Measurements from ENCODE around the gene ZNF799. TPM values are rescaled to one million over a fixed set of nuclear protein-coding genes. Genes with fewer than 3 reads are reported as not detected.
"Not testable (repeated sequence)": the region's sequence is repeated elsewhere in the genome, so short reads cannot be mapped to it uniquely, and the experiment has no call there.

The ZNF799 gene
- total RNA-seq, 1 experiment from 2014 or later = 3.6 TPM

DNA sequence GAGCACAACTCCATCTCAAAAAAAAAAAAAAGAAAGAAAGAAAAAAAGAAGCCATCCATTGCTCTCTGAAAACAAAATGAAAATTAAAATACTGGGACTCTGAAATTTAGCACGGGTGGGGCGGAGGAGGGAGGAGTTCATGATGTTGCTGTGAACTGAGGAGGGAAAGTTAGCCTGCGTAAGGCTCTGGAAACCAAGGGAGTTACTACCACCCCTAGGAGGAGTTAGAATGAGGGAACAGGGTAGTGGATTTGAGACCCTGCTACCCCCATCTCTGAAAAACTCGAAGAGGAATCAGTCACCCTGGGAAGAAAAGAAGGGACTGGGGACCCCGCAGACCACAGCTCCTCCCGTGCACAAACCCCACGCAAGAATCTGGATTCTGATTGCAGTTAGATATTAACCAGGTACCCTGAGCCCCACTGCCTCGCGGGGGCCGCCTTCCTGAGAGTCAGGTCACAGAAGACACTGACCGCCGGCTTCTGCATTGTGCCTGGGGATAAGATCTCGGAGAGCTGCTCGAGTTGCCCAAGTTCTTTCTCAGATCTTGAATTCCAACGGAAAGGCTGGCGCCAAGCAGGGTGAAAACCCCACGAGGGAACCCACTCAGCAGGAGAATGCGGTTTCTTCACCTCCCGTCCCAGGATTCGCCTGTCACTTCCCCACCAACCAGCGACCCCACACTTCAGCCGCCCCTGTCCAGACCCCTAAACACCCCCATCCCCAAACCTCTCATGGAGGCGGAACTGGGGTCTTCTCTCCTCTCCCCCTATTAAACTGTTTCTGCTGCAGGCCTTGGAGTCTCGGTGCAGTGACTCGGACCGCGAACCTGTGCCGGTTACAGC is 36.5 kb downstream of the ZNF799 start (continued):
- TF ChIP-seq, protein P1, sequence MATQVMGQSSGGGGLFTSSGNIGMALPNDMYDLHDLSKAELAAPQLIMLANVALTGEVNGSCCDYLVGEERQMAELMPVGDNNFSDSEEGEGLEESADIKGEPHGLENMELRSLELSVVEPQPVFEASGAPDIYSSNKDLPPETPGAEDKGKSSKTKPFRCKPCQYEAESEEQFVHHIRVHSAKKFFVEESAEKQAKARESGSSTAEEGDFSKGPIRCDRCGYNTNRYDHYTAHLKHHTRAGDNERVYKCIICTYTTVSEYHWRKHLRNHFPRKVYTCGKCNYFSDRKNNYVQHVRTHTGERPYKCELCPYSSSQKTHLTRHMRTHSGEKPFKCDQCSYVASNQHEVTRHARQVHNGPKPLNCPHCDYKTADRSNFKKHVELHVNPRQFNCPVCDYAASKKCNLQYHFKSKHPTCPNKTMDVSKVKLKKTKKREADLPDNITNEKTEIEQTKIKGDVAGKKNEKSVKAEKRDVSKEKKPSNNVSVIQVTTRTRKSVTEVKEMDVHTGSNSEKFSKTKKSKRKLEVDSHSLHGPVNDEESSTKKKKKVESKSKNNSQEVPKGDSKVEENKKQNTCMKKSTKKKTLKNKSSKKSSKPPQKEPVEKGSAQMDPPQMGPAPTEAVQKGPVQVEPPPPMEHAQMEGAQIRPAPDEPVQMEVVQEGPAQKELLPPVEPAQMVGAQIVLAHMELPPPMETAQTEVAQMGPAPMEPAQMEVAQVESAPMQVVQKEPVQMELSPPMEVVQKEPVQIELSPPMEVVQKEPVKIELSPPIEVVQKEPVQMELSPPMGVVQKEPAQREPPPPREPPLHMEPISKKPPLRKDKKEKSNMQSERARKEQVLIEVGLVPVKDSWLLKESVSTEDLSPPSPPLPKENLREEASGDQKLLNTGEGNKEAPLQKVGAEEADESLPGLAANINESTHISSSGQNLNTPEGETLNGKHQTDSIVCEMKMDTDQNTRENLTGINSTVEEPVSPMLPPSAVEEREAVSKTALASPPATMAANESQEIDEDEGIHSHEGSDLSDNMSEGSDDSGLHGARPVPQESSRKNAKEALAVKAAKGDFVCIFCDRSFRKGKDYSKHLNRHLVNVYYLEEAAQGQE (IDR thresholded peaks at IDR 0.05; ENCODE audit: low read depth) = no peak
- no peak for TF ChIP-seq YY1 (IDR thresholded peaks at IDR 0.05; ENCODE audit: extremely low read depth, insufficient replicate concordance, low read depth, low read length)
- TF ChIP-seq SIN3A (IDR thresholded peaks at IDR 0.05; ENCODE audit: low read depth) = no peak
- TF ChIP-seq ELF1 (IDR thresholded peaks at IDR 0.05; ENCODE audit: borderline replicate concordance, low read depth) = no peak
- no peak for TF ChIP-seq CEBPB (IDR thresholded peaks at IDR 0.05; ENCODE audit: low read depth)
- no peak for TF ChIP-seq SP1 (IDR thresholded peaks at IDR 0.05; ENCODE audit: low read depth)
- no peak for TF ChIP-seq RAD21 (IDR thresholded peaks at IDR 0.05; ENCODE audit: low read depth)
- TF ChIP-seq EZH2 (IDR thresholded peaks at IDR 0.05) = no peak
- no peak for TF ChIP-seq POLR2AphosphoS5 (IDR thresholded peaks at IDR 0.05; ENCODE audit: low read depth, low read length)
- no peak for TF ChIP-seq EZH2phosphoT487 (IDR thresholded peaks at IDR 0.05; ENCODE audit: borderline replicate concordance)
- TF ChIP-seq ZFX (IDR thresholded peaks at IDR 0.05) = no peak
- TF ChIP-seq JUND (IDR thresholded peaks at IDR 0.05) = no peak
- no peak for TF ChIP-seq SRF (IDR thresholded peaks at IDR 0.05; ENCODE audit: low read depth)

DNA sequence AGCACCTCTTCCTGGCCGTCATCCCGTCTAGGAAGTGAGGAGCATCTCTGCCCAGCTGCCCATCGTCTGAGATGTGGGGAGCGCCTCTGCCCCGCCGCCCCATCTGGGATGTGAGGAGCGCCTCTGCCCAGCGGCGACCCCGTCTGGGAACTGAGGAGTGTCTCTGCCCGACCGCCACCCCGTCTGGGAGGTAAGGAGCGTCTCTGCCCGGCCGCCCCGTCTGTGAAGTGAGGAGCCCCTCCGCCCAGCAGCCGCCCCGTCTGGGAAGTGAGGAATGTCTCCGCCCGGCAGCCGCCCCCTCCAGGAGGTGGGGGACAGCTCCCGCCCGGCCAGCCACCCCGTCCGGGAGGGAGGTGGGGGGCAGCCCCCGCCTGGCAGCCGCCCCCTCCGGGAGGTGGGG is 38.8 kb downstream of the ZNF799 start:
- H3K79me2 ChIP-seq (ENCODE audit: insufficient read depth, low read length); H2AFZ ChIP-seq (ENCODE audit: low read depth, low read length, poor library complexity, severe bottlenecking); intact Hi-C loops (cut with micrococcal nuclease); ATAC-seq; H3K9me3 ChIP-seq (ENCODE audit: control insufficient read depth in 1 of 2, insufficient read depth in 1 of 2, low read depth in 1 of 2, low read length in 2 of 2); H3K4me2 ChIP-seq (ENCODE audit: low read length); H3K4me1 ChIP-seq (ENCODE audit: control insufficient read depth in 1 of 2, insufficient read depth in 2 of 2, low read length in 2 of 2); RAD21 ChIA-PET (ENCODE audit: low non-redundant PET in 1 of 2, low total read pairs in 2 of 2, uncharacterized antibody in 2 of 2, unreplicated experiment in 2 of 2); BruUV-seq (replicated peaks); H3K36me3 ChIP-seq (ENCODE audit: control insufficient read depth in 1 of 2, insufficient read depth in 2 of 2, low read length in 2 of 2); H3K9ac ChIP-seq (ENCODE audit: low read length); H3K27me3 ChIP-seq (ENCODE audit: insufficient read depth, low read length); H3K27ac ChIP-seq (ENCODE audit: low read depth, low read length); H4K20me1 ChIP-seq (ENCODE audit: insufficient read depth); DNase-seq (ENCODE audit: low read depth, low spot score); H3K4me3 ChIP-seq (replicated peaks in 1 of 2; ENCODE audit: low read depth in 1 of 2, low read length in 2 of 2); CTCF ChIA-PET; POLR2A ChIA-PET; H3K9me2 ChIP-seq (ENCODE audit: insufficient read depth): not testable (repeated sequence)

Measured in HCT116 (cell line).